Bronchial epithelial cell (primary cell): ENCODE measurements around the gene CELSR1. TPM values are rescaled to one million over a fixed set of nuclear protein-coding genes. Genes with fewer than 3 reads are reported as not detected.

ENCODE experiments used
- DNase-seq: peaks from one replicate; pipeline ENCODE4 v3.0.0-alpha.2; 2010; ENCODE audit warnings: low read depth
- FAIRE-seq: peaks from 2 replicates; lab custom pipeline; 2011; peaks lifted over from hg19 to GRCh38; lab: Jason Lieb, UNC
- H3K27me3 ChIP-seq: 2 replicates; pipeline ENCODE4 v1.5.1; 2011; ENCODE audit warnings: low read length; ENCODE audit not compliant: control insufficient read depth, insufficient read depth
- H3K36me3 ChIP-seq: 2 replicates; pipeline ENCODE4 v1.5.1; 2011; ENCODE audit warnings: low read length; ENCODE audit not compliant: control insufficient read depth, insufficient read depth
- H3K4me3 ChIP-seq: 2 replicates; pipeline ENCODE4 v1.5.1; 2011; ENCODE audit warnings: mild to moderate bottlenecking, low read depth, low read length, control low read depth
- total RNA-seq: library from RNA; depleted of rRNA; stranded (reverse); fragments of >200 nt; gene quantifications from 2 replicates; pipeline ENCODE4 v1.2.1, GENCODE V29; 2014
- TF ChIP-seq, protein P1 (sequence below): IDR thresholded peaks from 2 replicates; pipeline ENCODE4 v1.5.1; 2011; ENCODE audit warnings: mild to moderate bottlenecking, moderate library complexity, low read length, control low read depth, inconsistent platforms; ENCODE audit not compliant: insufficient read depth, severe bottlenecking

CELSR1 gene
- total RNA-seq, 1 donor from 2014 or later = 39.0 TPM

DNA sequence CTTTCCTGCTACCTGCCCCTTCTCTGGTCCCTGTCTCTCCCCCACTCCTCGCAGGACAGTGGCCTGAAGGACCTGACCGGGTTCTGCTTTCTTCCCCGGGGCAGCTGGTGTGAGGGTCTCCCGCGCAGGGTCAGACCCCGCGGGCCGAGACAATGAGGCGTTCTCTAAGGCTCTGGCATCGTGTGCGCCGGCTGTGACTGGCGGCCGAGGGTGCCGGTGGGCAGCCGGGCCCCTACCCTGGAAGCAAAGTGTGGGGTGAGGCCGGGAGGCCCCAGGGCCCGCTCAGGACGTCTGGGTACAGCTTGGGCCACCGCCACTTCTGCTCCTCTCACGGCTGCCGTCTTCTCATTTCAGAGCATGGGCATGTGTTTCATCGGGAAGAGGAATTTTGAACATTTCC lies 185.7 kb downstream of the CELSR1 start:
- Histone ChIP-seq H3K4me3 (no peak overlapping the region), H3K36me3 (peaks cover 53% of the 10 kb centered on the region), H3K27me3 (no peaks in the 10 kb centered on the region)
- DNase-seq = no peak
- TF ChIP-seq, protein P1, sequence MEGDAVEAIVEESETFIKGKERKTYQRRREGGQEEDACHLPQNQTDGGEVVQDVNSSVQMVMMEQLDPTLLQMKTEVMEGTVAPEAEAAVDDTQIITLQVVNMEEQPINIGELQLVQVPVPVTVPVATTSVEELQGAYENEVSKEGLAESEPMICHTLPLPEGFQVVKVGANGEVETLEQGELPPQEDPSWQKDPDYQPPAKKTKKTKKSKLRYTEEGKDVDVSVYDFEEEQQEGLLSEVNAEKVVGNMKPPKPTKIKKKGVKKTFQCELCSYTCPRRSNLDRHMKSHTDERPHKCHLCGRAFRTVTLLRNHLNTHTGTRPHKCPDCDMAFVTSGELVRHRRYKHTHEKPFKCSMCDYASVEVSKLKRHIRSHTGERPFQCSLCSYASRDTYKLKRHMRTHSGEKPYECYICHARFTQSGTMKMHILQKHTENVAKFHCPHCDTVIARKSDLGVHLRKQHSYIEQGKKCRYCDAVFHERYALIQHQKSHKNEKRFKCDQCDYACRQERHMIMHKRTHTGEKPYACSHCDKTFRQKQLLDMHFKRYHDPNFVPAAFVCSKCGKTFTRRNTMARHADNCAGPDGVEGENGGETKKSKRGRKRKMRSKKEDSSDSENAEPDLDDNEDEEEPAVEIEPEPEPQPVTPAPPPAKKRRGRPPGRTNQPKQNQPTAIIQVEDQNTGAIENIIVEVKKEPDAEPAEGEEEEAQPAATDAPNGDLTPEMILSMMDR = no peak
- FAIRE-seq = no peak

GRCh38 chr22:46351131-46351735 lies 186.2 kb downstream of the CELSR1 start:
- Histone ChIP-seq H3K27me3 (no peaks in the 10 kb centered on the region), H3K36me3 (peaks cover 54% of the 10 kb centered on the region), H3K4me3 (no peak overlapping the region)
- DNase-seq (no peak), FAIRE-seq (no peak)
- TF ChIP-seq, protein P1 = no peak

- Histone ChIP-seq H3K36me3 (peaks cover 53% of the 10 kb centered on the region), H3K4me3 (no peak overlapping the region), H3K27me3 (no peaks in the 10 kb centered on the region)
- no peak for DNase-seq
- TF ChIP-seq, protein P1 = no peak
- FAIRE-seq = no peak
Measured at GRCh38 chr22:46350646-46351045, 186.8 kb downstream of the CELSR1 start.

DNA sequence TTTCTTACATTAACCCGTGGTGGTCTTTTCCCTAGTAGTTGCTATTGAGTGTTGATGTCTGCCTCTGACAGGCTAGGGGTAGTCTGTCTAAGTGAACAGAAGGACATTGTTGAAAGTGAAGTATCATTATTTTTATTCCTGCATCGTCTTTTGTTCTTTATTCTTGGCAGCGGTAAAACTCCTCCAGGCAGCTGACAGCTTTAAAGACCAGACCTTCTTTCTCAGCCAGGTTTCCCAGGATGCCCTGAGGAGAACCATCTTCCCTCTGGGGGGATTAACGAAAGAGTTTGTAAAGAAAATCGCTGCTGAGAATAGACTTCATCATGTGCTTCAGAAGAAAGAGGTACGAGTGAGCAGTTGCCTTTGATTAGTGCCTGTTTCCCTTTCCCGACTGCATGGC lies 187.3 kb downstream of the CELSR1 start:
- H3K36me3 ChIP-seq = peaks cover 50% of the 10 kb centered on the region
- FAIRE-seq (no peak), DNase-seq (no peak)
- no peaks in the 10 kb centered on the region for H3K27me3 ChIP-seq
- TF ChIP-seq, protein P1 = no peak
- no peak overlapping the region for H3K4me3 ChIP-seq

- Histone ChIP-seq H3K36me3 (peaks cover 46% of the 10 kb centered on the region), H3K4me3 (no peak overlapping the region), H3K27me3 (no peaks in the 10 kb centered on the region)
- TF ChIP-seq, protein P1 = no peak
- no peak for FAIRE-seq
- no peak for DNase-seq
Measured at GRCh38 chr22:46349681-46350080, 187.7 kb downstream of the CELSR1 start.

DNA sequence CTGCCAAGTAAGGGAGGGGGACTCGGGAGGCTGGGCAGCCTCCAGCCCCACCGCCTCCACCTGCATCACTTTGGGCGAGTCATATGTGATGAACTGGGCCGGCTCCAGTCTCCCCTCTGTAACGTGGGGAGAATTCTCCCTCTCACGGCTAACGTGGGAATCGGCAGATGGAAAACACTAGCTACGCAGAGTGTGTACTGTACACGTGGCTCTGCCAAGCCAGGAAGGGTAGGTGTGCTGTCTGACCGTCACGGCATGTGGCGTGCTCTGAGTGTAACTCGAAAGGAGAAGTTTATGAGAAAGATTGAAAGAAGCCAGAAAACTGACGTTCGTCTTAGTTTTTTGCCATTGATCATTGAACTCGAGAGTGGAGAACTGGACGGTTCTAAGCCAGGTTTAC lies 188.2 kb downstream of the CELSR1 start:
- DNase-seq (no peak), FAIRE-seq (peak; percentile 32)
- H3K36me3 ChIP-seq = peaks cover 46% of the 10 kb centered on the region
- TF ChIP-seq, protein P1 = no peak
- H3K27me3 ChIP-seq = no peaks in the 10 kb centered on the region
- H3K4me3 ChIP-seq = no peak overlapping the region
